HFF-Myc (cell line): Measurements from ENCODE around the gene CHMP2A.

Experiments used
- DNase-seq: peaks from one replicate; pipeline ENCODE4 v3.0.0-alpha.2; 2011; ENCODE audit warnings: low read depth; ENCODE audit errors: extremely low read depth
- H3K4me3 ChIP-seq: replicated peaks from 2 replicates; pipeline ENCODE4 v1.5.1; 2011; ENCODE audit warnings: low read depth, mild to moderate bottlenecking, control low read depth, low read length
- CTCF ChIP-seq: IDR thresholded peaks from 2 replicates; pipeline ENCODE4 v1.5.1; 2012; ENCODE audit warnings: mild to moderate bottlenecking, low read depth, low read length, control low read depth; ENCODE audit errors: missing control alignments

Gene CHMP2A

GRCh38 chr19:58561373-58562121, 6.6 kb upstream of the CHMP2A start:
- DNase-seq: no peak
- H3K4me3 ChIP-seq: no peak overlapping the region
- TF ChIP-seq CTCF: no peak

DNA sequence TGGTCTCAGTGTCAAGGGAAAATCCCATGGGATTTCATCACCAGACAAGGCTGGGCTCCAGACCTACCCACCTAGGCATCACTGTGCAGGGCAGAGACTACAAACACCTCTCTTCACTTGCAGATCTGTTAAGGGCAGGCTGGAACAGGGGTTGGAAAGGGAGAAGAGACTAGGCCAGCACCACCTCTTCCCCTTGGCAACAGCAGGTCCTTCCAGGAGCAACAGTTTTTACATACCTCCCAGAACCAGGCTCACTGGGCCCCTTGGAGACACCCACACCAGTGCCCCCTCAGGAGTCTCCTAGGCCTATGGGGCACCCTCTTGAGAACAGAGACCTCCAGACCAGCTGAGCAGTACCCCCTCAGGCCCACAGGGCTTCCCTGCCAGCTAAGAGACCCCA, 6.0 kb upstream of the CHMP2A start:
- no peak for DNase-seq
- H3K4me3 ChIP-seq: no peak overlapping the region
- TF ChIP-seq CTCF: no peak

DNA sequence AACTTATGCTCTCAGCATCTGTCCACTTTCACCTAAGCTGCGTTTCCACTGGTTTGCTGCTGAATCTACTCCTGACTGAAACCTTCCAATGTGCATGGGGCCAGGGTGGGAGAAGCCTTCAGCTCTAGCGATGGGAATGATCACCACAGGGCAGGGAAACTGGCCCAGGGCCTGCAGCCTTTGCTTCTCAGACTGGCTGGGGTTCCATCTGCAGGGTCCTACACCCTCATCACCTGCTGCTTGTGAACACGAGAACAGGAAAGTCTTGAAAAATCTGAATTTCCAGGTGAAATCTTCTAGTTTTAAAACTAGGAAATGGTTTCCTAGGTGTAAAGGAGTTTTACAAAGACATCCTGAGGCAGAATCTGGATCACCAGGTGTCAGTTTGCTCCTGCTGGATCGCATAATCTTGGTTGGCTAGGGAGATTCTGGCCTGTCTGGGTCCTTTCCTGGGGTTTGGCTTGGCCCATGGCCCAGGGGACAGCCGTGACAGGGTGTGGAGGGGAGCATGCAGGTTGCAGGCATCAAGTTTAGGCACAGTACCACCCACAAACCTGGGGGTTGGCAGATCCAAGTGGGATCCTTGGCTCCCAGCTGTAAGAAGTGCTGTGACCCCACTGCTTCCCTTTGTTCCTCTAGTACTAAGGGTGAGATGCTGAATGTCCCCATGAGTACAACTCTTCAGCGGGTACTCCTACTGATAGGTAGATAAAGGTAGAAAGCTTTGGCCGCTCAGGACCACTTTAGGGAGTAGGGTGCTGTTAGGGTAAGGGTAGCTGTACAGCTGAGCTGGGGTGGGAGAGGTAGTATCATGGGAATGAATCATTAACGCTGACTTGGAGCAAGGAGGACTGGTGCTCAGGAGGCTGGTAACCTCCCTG, 5.3 kb upstream of the CHMP2A start:
- DNase-seq: no peak
- H3K4me3 ChIP-seq: peak overlapping the region; percentile 80
- TF ChIP-seq CTCF: no peak

DNA sequence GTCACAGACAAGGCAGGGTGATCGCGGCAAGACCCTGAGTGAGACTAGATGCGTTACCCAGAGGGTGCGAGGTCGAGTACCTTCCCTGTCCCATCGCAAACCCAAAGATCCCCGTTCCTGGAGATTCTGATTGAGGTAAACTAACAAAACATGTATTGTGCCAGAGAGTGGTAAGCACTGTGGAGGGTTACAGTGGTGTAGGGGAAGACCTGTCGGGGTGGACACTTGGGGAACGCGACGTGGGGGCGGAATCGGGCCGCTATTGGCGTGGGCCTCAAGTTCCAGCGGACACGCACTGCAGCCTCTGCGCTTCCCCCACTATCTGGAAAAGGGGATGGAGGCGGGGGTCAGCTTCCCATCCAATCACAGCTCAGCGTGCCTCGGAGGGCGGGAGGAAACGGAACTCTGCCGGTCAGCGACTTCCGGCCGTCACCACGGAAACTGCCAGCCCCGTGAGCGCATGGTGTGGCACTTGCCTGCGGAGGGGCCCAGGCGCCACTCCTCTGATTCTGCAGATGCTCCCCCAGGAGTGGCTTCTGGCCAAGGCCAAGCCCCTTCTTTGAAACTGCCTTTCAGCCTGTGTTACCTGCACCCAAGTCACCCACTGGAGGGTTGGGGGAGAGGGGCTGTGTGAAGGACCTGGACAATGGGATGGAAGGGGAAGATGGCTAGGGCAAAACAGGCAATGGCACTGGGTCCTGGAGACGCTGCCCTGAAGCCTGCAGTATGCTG, 4.5 kb upstream of the CHMP2A start:
- peak; percentile 84 for DNase-seq

GRCh38 chr19:58558623-58559274, 3.8 kb upstream of the CHMP2A start:
- no peak for TF ChIP-seq CTCF
- H3K4me3 ChIP-seq: peak overlapping the region; percentile 80
- DNase-seq: peak; percentile 95

More for the DNA sequence above, 4.5 kb upstream of the CHMP2A start:
- H3K4me3 ChIP-seq: peak overlapping the region; percentile 80
- TF ChIP-seq CTCF: no peak

DNA sequence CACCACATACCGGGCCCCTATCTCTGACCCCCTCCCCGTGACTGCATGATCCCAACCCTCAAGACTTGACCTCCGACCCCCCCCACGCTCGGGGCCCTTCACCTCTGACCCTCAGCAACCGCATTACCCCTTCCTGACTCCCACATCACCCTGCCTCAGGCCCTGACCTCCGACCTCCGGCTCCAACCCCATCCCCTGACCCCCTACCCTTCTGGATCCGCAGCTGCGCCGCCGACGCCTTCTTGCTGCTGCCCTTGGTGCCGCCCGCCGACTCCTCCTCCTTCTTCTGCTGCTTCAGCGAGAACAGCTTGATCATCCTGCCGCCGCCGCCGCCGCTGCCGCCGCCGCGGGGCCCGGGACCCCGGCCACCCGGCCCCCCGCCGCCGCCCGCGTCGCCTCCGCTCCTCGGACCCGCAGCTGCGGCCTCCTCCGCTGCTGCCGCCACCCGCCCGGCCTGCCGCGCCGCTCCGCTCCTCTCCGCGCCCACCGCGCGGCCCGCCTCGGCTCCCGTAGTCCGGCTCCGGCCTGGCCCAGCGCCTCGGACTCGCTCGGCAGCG, 3.2 kb upstream of the CHMP2A start, which contains the start of gene UBE2M:
Gene UBE2M (minus strand): TSS at position 546 of the 557 bp plus-strand sequence. CDS start 230 bp downstream, at position 316.
- no peak for TF ChIP-seq CTCF
- DNase-seq: no peak
- H3K4me3 ChIP-seq: peak within 1 kb of the TSS; percentile 80
